Measurements from ENCODE around the gene ARF6. TPM values are rescaled to one million over a fixed set of nuclear protein-coding genes. Genes with fewer than 3 reads are reported as not detected.

Gene ARF6
- total and polyA plus RNA-seq, 9 of the 15 experiments (the other 6 are each of a cell fraction or from before 2014, with no cell fraction given), result 15.3 to 35.2 (median 24.9) TPM

GRCh38 chr14:49853572-49854375, 39.1 kb upstream of the ARF6 start (continued):
- TF ChIP-seq SRSF3 (IDR thresholded peaks at IDR 0.05; ENCODE audit: insufficient read depth, low read length), result no peak
- no peak for TF ChIP-seq CEBPB (tag; IDR thresholded peaks at IDR 0.05)
- no peak for TF ChIP-seq HOMEZ (CRISPR knock-in tag; IDR thresholded peaks at IDR 0.05)
- no peak for TF ChIP-seq HCFC1 (IDR thresholded peaks at IDR 0.05; ENCODE audit: low read depth, low read length)
- no peak for TF ChIP-seq POLR2G (IDR thresholded peaks at IDR 0.05; ENCODE audit: low read depth, low read length)
- no peak for TF ChIP-seq HSF4 (CRISPR knock-in tag; IDR thresholded peaks at IDR 0.05; ENCODE audit: borderline replicate concordance)
- TF ChIP-seq LCOR (CRISPR knock-in tag; IDR thresholded peaks at IDR 0.05), result no peak
- no peak for TF ChIP-seq ZNF655 (CRISPR knock-in tag; IDR thresholded peaks at IDR 0.05)
- peak; percentile 85 for TF ChIP-seq MBD1 (CRISPR knock-in tag; IDR thresholded peaks at IDR 0.05)
- TF ChIP-seq ZNF384 (IDR thresholded peaks at IDR 0.05; ENCODE audit: low read depth, low read length), result no peak
- TF ChIP-seq ZBTB33 (CRISPR knock-in tag; IDR thresholded peaks at IDR 0.05), result peak; percentile 99
- TF ChIP-seq POLR2AphosphoS2 (IDR thresholded peaks at IDR 0.05; ENCODE audit: low read length), result no peak
- TF ChIP-seq ZNF121 (CRISPR knock-in tag; conservative IDR thresholded peaks at IDR 0.05), result peak; percentile 13; the same call in 1 of the 2 replicates
- no peak for TF ChIP-seq CREB5 (CRISPR knock-in tag; IDR thresholded peaks at IDR 0.05)
- peak; percentile 53 to 72 (median 54); a peak in 5 of 6 replicates for TF ChIP-seq CTCF (IDR thresholded peaks at IDR 0.05 in 2 of 3, conservative IDR thresholded peaks at IDR 0.05 in 1 of 3; ENCODE audit: insufficient read depth in 2 of 3, low read depth in 1 of 3, low read length in 3 of 3)
- TF ChIP-seq MTA3 (IDR thresholded peaks at IDR 0.05; ENCODE audit: borderline replicate concordance), result 0 out of 2 replicates have a peak, but pooled peaks have one; percentile 18
- no peak for TF ChIP-seq STAT5B (CRISPR knock-in tag; IDR thresholded peaks at IDR 0.05)

All from K562 (cell line).